ENCODE measurements around the gene MLX.

GRCh38 chr17:42541041-42541833 is 25.7 kb upstream of the MLX start:
- TF ChIP-seq RXRA (IDR thresholded peaks at IDR 0.05; ENCODE audit: insufficient read depth, low read depth, low read length) (no peak), EP300 (IDR thresholded peaks at IDR 0.05; ENCODE audit: borderline replicate concordance in 1 of 2, low read depth in 2 of 2, low read length in 2 of 2) (no peak), POLR2AphosphoS5 (IDR thresholded peaks at IDR 0.05; ENCODE audit: low read depth, low read length) (no peak), CTCF (IDR thresholded peaks at IDR 0.05; ENCODE audit: control extremely low read depth in 1 of 3, insufficient read depth in 1 of 3, low read depth in 1 of 3, low read length in 3 of 3) (no peak)
